GM12872 (cell line): ENCODE data around the gene ZBTB40.

Source experiments
- TF ChIP-seq, protein P1 (sequence below): IDR thresholded peaks from 3 replicates; pipeline ENCODE4 v1.5.1; 2011; ENCODE audit warnings: low read depth, mild to moderate bottlenecking, low read length, moderate library complexity; ENCODE audit not compliant: insufficient read depth

ZBTB40 gene

DNA sequence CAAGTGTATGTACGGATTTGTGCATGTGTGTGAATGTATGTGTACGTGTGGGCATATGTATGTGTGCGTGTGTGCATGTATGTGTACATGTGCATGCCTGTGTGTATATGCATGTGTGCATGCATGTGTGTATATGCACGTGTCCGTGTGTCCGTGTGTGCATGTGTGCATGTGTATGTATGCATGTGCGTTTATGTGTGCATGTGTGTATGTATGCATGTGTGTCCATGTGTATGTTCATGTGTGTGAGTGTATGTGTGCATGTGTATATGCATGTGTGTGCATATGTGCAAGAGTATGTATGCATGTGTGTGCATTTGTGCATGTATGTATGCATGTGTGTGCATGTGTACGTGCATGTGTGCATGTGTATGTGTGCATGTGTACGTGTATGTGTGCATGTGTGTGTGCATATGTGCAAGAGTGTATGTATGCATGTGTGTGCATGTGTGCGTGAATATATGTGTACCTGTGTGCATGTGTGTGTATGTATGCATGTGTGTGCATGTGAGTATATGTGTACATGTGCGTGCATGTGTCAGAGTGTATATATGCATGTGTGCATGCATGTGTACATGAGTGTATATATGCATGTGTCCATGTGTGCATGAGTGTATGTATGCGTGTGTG, 127.2 kb downstream of the ZBTB40 start:
- TF ChIP-seq, protein P1, sequence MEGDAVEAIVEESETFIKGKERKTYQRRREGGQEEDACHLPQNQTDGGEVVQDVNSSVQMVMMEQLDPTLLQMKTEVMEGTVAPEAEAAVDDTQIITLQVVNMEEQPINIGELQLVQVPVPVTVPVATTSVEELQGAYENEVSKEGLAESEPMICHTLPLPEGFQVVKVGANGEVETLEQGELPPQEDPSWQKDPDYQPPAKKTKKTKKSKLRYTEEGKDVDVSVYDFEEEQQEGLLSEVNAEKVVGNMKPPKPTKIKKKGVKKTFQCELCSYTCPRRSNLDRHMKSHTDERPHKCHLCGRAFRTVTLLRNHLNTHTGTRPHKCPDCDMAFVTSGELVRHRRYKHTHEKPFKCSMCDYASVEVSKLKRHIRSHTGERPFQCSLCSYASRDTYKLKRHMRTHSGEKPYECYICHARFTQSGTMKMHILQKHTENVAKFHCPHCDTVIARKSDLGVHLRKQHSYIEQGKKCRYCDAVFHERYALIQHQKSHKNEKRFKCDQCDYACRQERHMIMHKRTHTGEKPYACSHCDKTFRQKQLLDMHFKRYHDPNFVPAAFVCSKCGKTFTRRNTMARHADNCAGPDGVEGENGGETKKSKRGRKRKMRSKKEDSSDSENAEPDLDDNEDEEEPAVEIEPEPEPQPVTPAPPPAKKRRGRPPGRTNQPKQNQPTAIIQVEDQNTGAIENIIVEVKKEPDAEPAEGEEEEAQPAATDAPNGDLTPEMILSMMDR = no peak

DNA sequence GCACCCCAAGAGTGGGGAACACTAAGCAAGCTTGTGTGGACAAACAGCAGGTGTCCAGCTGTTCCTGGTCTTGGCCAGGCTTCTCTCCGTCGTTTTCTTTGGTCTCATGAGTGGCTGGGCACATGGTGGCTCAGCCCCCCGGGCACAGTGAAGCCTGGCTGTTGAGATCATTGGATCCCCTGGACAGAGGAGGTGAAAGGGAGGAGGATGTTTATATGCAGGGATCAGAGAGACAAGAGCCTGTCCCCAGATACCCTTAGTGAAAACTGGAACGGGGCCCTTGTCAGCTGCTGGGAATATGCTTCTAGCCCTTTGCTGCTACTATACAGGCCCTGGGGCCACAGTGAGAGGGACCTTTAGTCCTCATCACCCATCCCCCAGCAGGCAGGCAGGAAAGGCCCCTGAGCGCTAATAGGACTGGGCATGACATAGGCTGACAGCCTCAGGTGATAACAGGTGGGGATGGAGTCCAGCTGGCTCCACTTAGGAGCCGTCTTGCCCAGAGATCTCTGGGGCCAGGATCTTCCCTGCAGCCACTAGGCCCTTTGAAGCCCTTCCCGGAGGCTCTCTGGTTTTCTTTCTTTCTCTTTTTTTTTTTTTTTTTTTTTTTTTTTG, 128.0 kb downstream of the ZBTB40 start:
- TF ChIP-seq, protein P1 = no peak
